ENCODE results near the gene KCNK18. TPM values are rescaled to one million over a fixed set of nuclear protein-coding genes. Genes with fewer than 3 reads are reported as not detected.
A peak's percentile ranks its signal among the peaks of the same experiment; 100 is the strongest.

Gene KCNK18
- polyA plus RNA-seq, 2 of the 4 experiments (the other 2 are of a cell fraction), result not detected

- CTCF ChIA-PET, result interaction anchor here (2.2 to 3.1 kb wide), 3 partner anchors 13 to 365 kb away, joined by 7 to 11 read pairs (median 11); no protein-coding TSS in a partner anchor
Measured at GRCh38 chr10:117152668-117153067, 44.6 kb upstream of the KCNK18 start.

GRCh38 chr10:117158297-117158696 lies 39.0 kb upstream of the KCNK18 start:
- CTCF ChIA-PET, result interaction anchor here (1.0 to 4.5 kb wide), 6 partner anchors 9 to 371 kb away, joined by 3 to 21 read pairs (median 3); no protein-coding TSS in a partner anchor
- FAIRE-seq (no peak), ATAC-seq (no peak), DNase-seq (ENCODE audit: low read depth in 1 of 2, low spot score in 1 of 2) (no peak)
- TF ChIP-seq ELK1 (IDR thresholded peaks at IDR 0.05; ENCODE audit: low read depth, low read length), result no peak
- no peak for TF ChIP-seq GATA3 (IDR thresholded peaks at IDR 0.05; ENCODE audit: borderline replicate concordance)
- no peak for TF ChIP-seq POLR2AphosphoS2 (conservative IDR thresholded peaks at IDR 0.05; ENCODE audit: low read length)
- no peak for TF ChIP-seq MAFK (IDR thresholded peaks at IDR 0.05; ENCODE audit: partially characterized antibody)
- TF ChIP-seq USF2 (IDR thresholded peaks at IDR 0.05), result no peak
- TF ChIP-seq NR3C1 (IDR thresholded peaks at IDR 0.05), result no peak
- no peak for TF ChIP-seq KDM1A (IDR thresholded peaks at IDR 0.05; ENCODE audit: low read depth)
- TF ChIP-seq KDM5A (IDR thresholded peaks at IDR 0.05), result no peak
- no peak for TF ChIP-seq HDAC2 (IDR thresholded peaks at IDR 0.05)
- no peak for TF ChIP-seq CBX8 (IDR thresholded peaks at IDR 0.05)
- TF ChIP-seq REST (IDR thresholded peaks at IDR 0.05), result no peak
- no peak for TF ChIP-seq MYC (IDR thresholded peaks at IDR 0.05; ENCODE audit: borderline replicate concordance, low read length)
- TF ChIP-seq TP53 (CRISPR knock-in tag; IDR thresholded peaks at IDR 0.05), result no peak
- no peak for TF ChIP-seq CBX2 (IDR thresholded peaks at IDR 0.05; ENCODE audit: borderline replicate concordance, low read depth)
- no peak for TF ChIP-seq RCOR1 (IDR thresholded peaks at IDR 0.05; ENCODE audit: low read depth, low read length)
- no peak for TF ChIP-seq HMGXB4 (CRISPR knock-in tag; IDR thresholded peaks at IDR 0.05; ENCODE audit: borderline replicate concordance)
- Histone ChIP-seq H3K9me3 (no peaks in the 10 kb centered on the region), H3K4me2 (no peak overlapping the region), H3K27ac (no peak overlapping the region), H3K4me3 (no peak overlapping the region), H3K4me1 (0 out of 3 replicates have a peak, but pooled peaks cover under 1% of the 10 kb centered on the region)
- POLR2A ChIA-PET, result no interaction called here
- 20% methylated on average over 2 of the region's 2 CpGs for WGBS (ENCODE audit: missing lambda C conversion rate)

More at GRCh38 chr10:117152668-117153067, 44.6 kb upstream of the KCNK18 start:
- no peak overlapping the region for H3K27ac ChIP-seq
- no peaks in the 10 kb centered on the region for H3K4me1 ChIP-seq
- DNase-seq (ENCODE audit: low read depth in 1 of 2, low spot score in 1 of 2) (no peak), FAIRE-seq (no peak), ATAC-seq (peak; percentile 37 to 53; a peak in 2 of 6 replicates)
- POLR2A ChIA-PET, result no interaction called here
- TF ChIP-seq ELK1 (IDR thresholded peaks at IDR 0.05; ENCODE audit: low read depth, low read length) (no peak), HDAC2 (IDR thresholded peaks at IDR 0.05) (no peak), JUN (IDR thresholded peaks at IDR 0.05) (no peak), CEBPB (IDR thresholded peaks at IDR 0.05) (no peak), RCOR1 (IDR thresholded peaks at IDR 0.05; ENCODE audit: low read depth, low read length) (no peak)
- H3K4me3 ChIP-seq, result no peak overlapping the region
- 52% methylated on average over 3 of the region's 3 CpGs for WGBS (ENCODE audit: missing lambda C conversion rate)
- no peaks in the 10 kb centered on the region for H3K9me3 ChIP-seq
- H3K4me2 ChIP-seq, result no peak overlapping the region

Measured in A549 (cell line).